Ecto neural progenitor cell (in vitro differentiated cells): Measurements from ENCODE around the gene NAP1L4.

Experiments
- DNase-seq: peaks from one replicate; pipeline ENCODE4 v3.0.0-alpha.2; 2018; ENCODE audit warnings: low spot score

Gene NAP1L4

DNA sequence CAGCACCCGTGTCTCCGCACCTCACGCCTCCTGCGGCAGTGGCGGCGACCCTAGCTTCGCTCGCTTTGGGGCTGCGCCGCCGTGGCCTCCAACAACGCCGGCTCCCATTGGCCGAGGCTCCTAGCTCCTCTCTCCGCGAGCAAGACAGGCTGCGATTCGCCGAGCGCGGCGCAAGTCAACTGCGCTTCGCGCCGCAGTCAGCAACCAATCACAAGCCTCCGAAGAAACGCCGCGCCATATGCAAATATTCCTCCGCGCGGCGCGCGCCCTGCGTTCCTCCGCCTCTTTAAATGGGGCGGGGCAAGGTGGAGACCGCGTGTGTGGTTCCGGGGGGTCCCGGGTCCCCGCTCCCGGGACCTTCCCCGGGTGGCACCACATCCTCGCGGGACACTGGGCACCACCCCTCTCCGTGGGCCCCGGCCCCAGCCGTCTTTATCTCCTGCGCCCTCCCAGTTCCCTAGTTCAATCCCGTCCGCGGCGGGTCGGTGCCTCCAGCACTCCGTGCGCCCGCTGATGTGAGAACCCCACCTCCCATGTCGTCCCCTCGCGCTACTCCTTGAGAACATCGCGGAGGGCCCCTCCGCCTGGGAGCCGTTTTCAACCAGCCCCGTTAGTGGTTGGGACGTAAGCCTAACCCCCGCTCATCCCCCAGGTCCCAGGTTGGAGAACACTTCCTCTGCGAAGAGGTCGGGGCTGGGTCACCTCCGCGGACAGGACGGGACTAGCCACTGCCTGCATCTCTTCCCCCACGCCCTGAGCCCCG, at the start of gene NAP1L4:
NAP1L4 (minus strand) TSS at position 96 of the 763 bp plus-strand sequence. CDS start 13,109 bp downstream, outside the sequence.
- peak; percentile 98 for DNase-seq

- no peak for DNase-seq
Observed at GRCh38 chr11:3040881-3041280, 48.8 kb upstream of the NAP1L4 start.

- no peak for DNase-seq
Observed at GRCh38 chr11:3037945-3038271, 45.8 kb upstream of the NAP1L4 start.

DNA sequence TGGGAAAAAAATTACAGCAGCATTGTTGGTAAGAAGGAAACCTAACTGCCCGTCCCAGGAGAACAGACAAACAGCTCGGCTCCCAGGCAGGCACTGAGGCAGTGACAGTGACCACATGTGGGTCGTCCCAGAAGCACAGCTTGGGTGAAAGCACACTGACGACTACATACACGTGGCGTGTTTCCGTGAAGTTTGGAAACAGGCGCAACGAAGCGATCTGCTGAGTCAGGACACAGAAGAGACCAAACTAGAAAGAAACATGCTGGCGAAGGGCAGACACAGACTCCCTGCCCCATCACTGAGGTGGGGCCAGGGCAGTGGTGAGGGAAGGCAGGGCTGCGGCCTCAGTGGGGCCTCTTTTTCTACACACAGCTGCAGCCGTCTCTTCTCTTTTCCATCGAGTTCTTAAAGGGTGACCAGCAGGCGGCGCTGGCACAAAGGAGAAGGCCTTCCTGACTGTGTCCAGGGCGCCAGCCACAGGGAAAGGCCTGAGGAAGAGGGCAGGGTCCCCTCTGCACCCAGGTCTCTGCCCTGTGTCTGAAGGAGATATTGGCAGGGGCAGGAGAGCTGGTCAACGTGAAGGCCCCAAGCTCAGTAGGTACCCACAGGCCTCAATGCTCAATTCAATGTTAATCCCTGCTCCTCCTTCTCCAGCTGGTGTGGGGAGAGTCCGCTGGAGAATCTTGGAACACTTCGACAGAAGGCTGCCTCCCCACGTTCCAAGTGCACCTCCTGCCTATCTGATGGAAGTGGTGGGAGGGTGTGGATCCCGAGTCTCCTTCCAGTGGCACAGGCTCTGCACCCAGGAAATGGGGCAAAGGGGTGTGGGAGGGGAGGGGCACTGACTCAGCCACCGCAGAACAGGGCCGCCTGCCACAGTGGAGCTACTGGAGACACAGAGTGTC, 45.2 kb upstream of the NAP1L4 start:
- peak; percentile 86 for DNase-seq

- DNase-seq = no peak
Observed at GRCh38 chr11:3036419-3036818, 44.3 kb upstream of the NAP1L4 start.

- no peak for DNase-seq
Observed at GRCh38 chr11:3035333-3035732, 43.2 kb upstream of the NAP1L4 start.

DNA sequence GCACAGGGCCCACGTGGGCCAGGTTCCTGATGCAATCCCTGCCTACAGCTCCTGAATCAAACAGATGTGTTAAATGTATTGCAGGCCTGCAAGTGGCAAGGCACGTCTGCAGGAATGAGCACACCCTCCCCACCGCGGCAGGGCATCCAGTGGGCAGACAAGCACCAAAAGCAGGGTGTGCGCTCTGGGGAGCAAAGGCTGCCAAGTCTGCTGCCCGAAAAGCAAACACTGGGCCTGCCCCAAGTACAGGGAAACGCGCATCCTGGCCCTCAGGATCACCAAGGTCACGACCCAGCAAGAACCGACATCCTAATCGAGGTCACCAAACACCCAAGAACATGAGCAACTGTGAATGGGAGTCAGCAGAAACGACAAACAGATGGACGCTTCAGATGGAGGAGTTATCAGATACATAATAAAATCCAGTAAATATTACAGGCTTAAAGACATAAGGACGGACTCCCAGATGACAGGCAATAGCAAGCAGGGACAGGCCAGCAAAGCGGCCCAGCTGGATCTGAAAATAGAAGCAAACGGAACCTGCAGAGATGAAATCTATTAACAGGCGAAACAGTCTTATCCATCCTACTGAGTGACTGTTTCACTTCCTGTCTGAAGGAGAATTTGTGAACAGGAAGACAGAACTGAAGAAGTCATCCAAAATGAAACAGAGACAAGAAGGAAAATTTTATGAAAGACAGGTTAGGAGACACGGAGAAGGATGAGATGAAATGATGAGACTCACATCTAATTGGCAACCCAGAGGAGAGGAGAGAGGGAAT, 38.4 kb upstream of the NAP1L4 start:
- DNase-seq = no peak

- no peak for DNase-seq
Observed at GRCh38 chr11:3028813-3029212, 36.7 kb upstream of the NAP1L4 start.

DNA sequence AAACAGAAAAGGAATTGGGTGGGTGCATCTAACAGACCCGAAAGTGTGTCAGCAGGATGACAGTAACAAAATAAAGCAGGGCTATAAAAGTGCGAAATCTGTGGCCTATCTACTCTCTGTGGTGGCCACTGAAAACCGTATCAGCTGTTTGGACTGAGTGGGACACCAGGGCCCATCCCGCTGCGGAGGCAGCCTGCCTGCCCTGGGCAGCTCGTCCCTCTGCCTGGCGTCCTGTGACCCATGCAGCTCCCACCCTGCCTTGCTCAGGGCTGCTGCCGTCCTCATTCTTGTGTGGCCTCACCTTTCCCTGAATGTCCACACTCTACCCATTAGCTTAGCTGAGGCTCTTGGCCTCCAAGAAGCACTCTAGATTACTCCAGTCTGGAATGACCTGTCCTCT, 34.7 kb upstream of the NAP1L4 start:
- DNase-seq = no peak

DNA sequence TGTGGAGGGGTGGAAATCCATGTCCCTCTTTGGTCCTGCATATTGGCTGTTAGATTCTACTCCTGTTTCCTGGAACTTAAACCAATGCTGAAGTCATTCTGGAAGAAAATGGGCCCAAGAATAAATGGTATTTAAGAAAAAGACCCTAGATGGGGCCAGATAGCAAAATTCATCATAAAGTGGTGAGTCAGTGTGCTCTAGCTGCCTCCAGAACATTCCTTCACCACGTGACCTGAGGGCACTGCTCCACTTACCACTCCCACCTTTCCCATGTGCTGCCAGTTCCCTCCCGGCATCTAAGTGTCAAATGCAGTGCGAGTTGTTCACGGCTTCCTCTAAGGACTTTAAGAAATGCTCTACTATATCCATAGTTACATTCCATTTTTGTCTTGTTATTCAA, 30.9 kb upstream of the NAP1L4 start:
- DNase-seq = no peak

- no peak for DNase-seq
Observed at GRCh38 chr11:3022300-3022967, 30.3 kb upstream of the NAP1L4 start.

DNA sequence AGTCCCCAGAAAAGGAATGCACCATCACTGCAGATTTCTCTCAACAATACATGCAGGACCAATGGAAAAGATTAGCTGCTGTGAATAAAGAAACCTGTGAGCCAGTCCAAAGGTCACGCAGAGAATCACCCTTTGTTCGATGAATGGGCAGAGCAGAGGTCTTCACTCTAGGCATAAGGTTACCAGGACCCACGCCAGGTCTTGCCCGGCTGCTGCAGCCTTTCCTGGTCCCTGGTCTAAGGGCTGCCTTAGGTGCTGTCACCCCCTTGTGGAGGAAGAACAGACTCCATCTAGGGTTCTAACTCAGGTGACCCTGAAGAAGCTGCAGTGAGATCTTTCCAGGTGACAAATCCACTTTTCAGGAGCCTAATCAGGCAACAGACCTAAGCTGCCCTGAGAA, 29.0 kb upstream of the NAP1L4 start:
- peak; percentile 61 for DNase-seq

DNA sequence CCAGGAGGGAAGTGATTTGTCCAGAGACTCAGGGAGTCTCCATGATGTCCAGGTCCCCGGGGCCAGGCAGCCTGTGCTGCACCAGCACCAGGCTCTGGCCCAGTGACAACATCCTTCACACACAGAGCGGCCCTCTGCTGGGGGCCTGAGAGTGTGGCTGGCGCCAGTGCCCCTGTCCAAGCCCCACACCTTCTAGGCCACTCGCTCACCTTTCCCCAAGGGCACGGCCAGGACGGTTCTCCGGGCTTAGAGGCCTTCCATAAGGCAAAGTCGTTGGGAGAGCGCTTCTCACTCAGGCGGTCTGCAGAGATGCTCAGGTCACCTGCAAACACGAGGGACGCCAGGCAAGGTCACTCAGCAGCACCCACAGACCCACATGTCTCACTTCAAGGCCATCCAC, 27.9 kb upstream of the NAP1L4 start:
- DNase-seq = no peak

- no peak for DNase-seq
Observed at GRCh38 chr11:3018596-3018995, 26.5 kb upstream of the NAP1L4 start.

DNA sequence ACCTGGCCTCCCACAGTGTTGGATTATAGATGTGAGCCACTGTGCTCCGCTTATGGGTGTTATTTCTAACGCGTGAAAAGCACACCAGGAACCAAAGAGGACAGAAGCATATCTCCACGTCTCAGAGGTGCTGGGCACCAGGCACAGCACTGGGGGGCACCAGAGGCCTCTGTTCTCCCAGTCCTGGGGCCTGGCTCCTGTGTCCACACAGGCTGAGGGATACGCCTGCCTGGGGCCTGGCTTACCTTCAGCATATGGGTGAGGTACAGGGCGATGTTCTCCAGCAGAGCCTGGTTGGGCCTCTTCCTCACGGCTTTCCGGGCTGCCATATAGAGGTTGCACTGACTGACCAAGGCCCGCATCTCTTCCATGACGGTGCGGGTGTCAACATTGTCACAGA, 24.7 kb upstream of the NAP1L4 start:
- DNase-seq = no peak

DNA sequence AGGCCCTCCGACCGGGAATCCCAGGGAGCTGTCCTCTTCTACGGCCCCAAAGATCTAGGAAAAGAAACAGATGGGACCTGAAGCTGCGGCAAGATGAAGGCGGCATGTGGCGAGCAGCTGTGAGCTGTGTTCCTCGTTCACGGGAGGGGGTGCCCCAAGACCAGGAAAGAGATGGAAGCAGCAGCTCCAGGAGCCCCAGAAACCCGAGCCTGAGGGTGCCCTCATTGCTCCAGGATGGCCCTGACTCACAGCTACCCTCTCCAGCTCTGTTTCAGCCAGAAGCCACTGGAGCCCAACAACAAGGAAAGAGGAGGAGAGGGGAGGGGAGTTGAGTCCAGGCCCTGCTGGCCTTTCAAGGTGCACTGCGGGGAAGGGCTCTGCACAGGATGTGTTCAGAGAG, 23.7 kb upstream of the NAP1L4 start:
- DNase-seq = no peak

DNA sequence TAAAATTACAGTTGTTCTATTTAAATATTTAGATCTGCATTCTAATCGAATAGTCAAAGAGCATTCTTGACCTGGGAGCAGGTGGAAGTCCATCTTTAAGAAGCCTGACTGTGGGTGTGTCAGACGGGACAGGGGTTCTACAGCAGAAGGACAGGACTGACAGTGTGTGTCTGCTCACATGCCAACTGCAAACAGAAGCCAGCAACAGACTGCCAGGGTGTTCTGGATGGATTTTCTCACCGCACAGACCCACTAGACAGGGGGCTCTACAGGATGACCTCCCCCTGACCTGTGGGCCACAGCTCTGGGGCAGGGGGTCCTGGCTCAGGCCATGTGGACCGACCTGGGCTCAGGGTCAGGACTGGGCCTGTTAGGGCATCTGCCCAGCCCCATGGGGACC, 22.8 kb upstream of the NAP1L4 start:
- DNase-seq = no peak

DNA sequence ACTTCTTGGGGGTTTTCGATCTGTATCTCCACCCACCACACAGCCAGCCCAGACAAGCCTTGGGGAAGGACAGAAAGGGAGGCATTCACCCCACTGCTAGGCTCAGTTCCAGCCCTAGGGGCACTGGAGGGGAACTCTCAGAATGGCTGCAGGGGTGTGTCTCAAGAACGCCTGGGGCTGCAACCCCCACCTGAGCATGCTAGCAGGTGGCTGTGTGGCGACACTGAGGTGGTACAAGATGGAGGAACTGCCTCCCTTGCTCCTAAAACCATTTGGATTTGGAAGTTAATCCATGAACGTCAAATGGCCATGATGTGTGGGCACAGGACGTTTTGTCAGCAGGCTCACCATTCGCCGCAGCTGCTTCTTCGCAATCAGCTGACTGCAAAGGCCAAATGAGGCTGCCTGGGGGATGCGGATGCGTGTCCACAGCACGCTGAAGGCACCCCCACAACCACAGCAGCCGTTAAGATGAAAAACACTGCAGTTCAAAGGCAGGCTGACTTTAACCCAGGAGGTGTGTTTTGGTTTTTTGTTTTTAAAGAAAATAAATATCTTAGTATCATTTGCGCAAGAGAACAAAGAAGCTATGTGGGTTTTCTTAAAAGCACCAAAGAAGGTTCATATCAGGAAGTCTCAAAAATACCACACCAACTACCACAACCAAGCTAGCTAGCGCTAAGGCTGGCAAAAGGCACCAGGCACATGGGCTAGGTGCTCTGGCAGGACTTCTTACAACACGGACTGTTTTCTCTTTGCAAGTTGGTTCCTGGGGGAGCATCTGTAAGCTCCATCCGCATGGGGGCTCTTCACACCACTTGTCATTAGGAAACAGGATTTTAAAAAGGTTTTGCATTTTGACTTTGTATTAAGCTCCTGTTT, 22.2 kb upstream of the NAP1L4 start:
- DNase-seq = no peak

DNA sequence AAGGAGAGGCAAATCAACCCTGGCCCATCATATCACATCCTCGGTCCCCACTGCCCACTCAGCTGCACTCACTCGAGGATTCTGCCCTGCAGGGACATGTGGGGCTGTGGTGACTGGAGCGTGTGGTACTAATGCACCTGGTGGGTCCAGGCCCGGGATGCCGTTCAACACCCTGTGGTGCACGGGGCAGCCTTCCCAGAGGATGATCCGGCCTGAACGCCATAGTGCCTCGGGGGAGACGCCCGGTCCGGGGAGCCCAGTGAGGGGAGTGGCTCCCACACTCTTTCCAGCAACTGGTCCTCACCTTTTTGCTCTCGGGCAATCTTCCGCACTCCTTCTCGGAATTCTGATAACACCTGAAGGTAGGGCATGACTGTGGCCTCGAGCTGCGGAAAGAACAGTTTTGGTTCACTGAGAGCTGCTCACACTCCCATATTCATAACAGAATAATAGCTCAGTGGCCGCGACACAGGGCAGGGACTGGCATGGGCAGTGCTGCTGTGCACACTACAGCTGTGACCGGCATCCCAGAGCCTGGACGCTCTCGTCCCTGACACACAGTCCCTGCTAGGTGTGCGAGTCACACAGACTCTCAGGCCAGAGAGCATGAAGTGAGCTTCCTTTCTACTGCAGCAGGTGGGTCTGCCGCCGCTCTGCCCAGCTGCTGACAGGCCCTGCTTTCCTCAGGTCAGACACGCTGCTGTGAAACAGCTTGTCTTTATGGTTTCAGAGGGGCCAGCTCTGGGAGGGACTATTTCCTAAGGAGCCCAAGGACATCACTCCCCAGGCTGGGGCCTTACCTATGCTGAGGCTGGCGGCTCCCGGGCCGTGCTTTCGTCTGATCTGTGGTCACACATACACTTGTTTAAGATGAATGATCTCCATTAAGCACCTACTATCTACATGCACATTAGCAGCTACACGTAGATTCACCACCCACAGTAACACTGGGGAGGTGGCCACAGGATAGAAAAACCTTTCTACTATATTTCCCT, 20.1 kb upstream of the NAP1L4 start:
- no peak for DNase-seq
